Stomach (tissue), 4 donors: ENCODE results near the gene PALLD.

Source experiments
- EP300 ChIP-seq: sonication (generic); formaldehyde crosslinking; IDR thresholded peaks from one replicate; pipeline ENCODE4 v1.6.1; 2017; ENCODE audit warnings: antibody characterized with exemption
- POLR2A ChIP-seq, 4 donors: fragments of 450-650 bp; IDR thresholded peaks; one replicate each; pipeline ENCODE4 v1.6.1; 2016; ENCODE audit warnings: antibody characterized with exemption in 4 of 4, control low read depth in 2 of 4, mild to moderate bottlenecking in 1 of 4, moderate library complexity in 1 of 4
- POLR2AphosphoS5 ChIP-seq, 3 donors: sonication (generic); formaldehyde crosslinking; IDR thresholded peaks; one replicate each; pipeline ENCODE4 v1.6.1; 2016; ENCODE audit warnings: antibody characterized with exemption in 3 of 3
- TF ChIP-seq, protein P1 (sequence below), 7 experiments: fragments of 450-650 bp in 4 of 7; fragments of 200-600 bp in 3 of 7; sonication (generic) in 3 of 7; IDR thresholded peaks; one replicate each; pipeline ENCODE4 v1.5.1; 2016 to 2019; ENCODE audit warnings: antibody characterized with exemption in 7 of 7, control low read depth in 2 of 7, mild to moderate bottlenecking in 1 of 7

DNA sequence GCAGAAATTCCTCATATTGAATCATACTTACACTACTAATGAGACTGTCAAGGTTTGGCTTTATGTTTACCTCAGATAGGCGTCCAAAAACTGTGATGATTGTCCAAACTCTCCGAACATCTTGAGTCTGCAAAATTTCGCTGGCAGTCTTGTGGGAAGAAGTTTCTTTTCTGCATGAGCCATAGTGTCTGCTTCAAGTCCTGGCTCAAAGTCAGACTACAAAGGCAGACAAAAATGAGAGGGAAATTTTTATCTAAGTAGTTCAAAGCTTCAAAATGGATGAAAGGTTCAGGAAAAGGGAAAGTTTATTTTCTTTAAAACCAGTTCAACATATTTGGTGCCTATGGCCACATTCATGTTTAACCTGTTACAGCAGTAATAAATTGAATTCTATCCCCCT, 40.7 kb downstream of the PALLD start:
- TF ChIP-seq, protein P1, sequence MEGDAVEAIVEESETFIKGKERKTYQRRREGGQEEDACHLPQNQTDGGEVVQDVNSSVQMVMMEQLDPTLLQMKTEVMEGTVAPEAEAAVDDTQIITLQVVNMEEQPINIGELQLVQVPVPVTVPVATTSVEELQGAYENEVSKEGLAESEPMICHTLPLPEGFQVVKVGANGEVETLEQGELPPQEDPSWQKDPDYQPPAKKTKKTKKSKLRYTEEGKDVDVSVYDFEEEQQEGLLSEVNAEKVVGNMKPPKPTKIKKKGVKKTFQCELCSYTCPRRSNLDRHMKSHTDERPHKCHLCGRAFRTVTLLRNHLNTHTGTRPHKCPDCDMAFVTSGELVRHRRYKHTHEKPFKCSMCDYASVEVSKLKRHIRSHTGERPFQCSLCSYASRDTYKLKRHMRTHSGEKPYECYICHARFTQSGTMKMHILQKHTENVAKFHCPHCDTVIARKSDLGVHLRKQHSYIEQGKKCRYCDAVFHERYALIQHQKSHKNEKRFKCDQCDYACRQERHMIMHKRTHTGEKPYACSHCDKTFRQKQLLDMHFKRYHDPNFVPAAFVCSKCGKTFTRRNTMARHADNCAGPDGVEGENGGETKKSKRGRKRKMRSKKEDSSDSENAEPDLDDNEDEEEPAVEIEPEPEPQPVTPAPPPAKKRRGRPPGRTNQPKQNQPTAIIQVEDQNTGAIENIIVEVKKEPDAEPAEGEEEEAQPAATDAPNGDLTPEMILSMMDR (IDR thresholded peaks at IDR 0.05) = no peak
- TF ChIP-seq POLR2A (IDR thresholded peaks at IDR 0.05) = no peak
- no peak for TF ChIP-seq EP300
- TF ChIP-seq POLR2AphosphoS5 (IDR thresholded peaks at IDR 0.05) = no peak
